Body of pancreas (tissue), 4 donors: ENCODE measurements around the gene GALNT2.

Experiments
- CTCF ChIP-seq, 7 experiments: fragments of 450-650 bp in 4 of 7; fragments of 200-600 bp in 3 of 7; sonication (generic) in 3 of 7; IDR thresholded peaks; one replicate each; pipeline ENCODE4 v1.5.1; 2016 to 2019; ENCODE audit warnings: antibody characterized with exemption in 7 of 7
- POLR2A ChIP-seq, 3 donors: fragments of 450-650 bp; IDR thresholded peaks; one replicate each; pipeline ENCODE4 v1.6.1; 2016; ENCODE audit warnings: antibody characterized with exemption in 3 of 3, mild to moderate bottlenecking in 2 of 3

- no peak for TF ChIP-seq CTCF (IDR thresholded peaks at IDR 0.05)
- TF ChIP-seq POLR2A (IDR thresholded peaks at IDR 0.05), result no peak
Observed at GRCh38 chr1:230267338-230268065, 200.5 kb downstream of the GALNT2 start.
